ENCODE measurements around the gene VGLL4.
"Not testable (repeated sequence)": the region's sequence is repeated elsewhere in the genome, so short reads cannot be mapped to it uniquely, and the experiment has no call there.

Gene VGLL4, protein sequence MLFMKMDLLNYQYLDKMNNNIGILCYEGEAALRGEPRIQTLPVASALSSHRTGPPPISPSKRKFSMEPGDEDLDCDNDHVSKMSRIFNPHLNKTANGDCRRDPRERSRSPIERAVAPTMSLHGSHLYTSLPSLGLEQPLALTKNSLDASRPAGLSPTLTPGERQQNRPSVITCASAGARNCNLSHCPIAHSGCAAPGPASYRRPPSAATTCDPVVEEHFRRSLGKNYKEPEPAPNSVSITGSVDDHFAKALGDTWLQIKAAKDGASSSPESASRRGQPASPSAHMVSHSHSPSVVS

DNA sequence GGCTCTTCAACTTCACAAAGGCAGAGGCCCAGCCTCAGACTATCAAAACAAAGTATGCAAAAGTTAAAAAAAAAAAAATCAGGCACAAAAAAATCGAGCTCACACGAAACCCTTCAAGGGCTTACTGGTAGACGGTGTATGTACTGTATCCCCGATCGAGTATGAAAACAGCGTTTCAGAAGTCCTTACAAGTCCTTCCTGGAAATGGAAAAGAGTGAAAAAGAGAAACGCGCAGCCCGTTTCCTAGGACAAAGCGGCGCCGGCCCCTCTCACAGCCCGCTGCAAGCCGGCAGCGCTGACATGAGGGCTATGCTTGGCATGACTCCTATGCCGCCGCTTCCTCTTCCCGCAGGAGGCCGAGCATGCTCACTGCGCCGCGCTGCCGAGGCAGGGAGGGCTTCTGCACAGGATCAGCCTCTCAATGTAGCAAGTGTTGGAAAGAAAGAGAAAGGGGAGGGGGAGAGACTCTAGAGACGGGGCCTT lies at the start of gene VGLL4:
Gene VGLL4, minus strand, starts transcription at position 311 of the 483 bp plus-strand sequence. CDS start 397 bp downstream, outside the sequence.
- peak; percentile 70 for DNase-seq

DNA sequence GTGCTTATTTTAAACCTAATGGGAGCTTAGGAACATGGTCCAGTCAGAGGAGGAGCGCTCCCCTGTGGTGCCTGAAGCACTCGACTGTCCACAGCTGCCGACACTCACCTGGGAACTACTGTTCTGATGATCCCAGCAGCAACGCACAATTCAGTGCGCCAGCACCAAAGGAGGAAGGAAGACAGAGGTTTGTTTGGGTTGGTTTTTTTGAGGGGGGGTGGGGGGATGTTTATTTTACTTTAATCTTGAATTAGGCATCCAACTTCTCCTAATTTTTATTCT lies 48.8 kb upstream of the VGLL4 start:
- no peak for DNase-seq

DNA sequence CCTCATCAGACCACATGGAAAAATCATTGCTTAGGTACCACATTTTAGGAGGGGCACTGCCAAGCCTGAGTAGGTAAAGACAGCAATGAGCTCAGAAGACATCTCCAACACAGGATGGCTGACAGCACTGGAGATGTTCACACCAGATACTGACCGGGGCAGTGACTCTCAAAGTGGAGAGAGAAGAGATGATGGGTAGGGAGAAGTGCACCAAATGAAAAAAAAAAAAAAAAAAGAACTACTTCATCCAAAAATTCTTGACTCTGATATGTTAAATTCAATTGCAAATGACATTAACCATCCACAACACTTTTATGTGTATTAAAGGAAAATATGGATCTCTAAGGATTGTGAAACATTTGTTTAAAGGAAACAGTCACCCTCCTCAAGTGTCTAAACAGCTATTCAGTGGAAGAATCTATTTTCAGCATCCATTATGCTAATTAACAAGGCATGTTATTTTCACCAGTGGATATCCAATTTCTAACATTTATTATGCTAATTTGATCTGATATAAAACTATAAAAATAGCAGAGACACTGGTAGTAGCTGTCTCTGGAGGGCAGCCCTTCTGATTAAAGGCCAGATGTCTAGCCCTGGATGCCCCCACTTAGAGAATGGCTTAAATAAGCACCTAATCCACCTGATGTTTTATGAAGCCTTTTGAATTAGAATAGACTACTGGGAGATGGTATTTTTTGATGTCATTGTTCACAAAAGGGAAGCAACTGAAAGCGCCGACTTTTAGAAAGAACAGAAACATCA lies 48.2 kb upstream of the VGLL4 start:
- no peak for DNase-seq

DNA sequence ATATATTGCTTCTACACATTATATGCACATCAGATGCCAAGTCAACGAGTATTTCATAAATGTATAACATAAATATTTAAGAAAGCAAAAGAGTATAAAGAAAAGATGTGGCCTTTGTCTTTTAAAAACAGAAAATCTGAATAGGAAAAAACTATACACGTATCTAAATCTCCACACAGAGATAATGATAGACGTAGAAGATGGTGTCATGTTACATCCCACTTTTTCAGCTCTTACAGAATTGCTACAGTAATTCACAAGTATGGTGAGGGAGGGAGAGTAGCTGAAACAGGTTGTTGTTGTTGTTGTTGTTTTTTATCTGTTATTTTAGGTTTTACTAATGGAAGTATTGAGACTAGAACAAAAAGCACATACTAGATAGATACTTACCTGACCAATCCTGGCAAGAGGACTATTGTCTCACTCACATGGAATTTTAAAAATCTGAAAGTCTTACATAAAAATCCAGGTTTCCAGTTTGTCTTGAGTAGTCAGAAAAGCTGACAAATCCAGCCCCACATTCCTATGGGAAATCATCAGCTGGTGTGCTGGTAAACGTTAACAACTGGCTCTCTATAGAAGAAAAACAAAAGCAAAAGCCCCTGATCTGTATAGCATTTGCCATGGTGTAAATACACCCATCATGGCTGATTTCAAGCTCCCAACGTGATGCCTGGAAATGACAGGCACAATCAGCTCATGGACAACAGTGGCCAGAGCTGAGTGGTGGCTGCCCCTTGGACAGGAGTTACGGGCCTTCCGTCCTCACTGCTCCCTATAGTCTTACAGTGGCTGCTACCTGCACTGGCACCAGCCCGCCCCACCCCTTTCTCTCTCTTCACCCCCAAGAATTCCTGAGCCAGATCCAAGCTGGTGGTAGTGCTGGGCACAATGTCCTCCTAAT lies 47.4 kb upstream of the VGLL4 start:
- no peak for DNase-seq

DNA sequence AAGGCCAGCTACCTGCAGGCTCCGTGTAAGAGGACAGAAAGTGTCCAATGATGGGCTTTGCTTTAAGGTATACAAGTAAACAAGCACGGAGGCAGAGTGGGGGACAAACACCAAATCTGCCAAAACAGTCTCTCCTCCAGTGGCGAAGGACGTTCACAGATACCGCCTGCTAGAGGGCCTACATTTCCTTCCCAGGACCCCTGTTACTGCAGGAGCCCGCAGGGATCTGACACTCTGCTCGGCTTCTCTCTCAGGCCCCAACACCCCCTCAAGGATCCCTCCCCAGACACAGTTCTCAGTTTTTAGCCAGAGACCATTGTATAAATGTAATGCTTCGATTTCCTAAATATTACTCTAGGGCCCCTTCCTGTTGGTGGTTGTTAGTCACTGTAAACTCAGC lies 46.0 kb upstream of the VGLL4 start:
- no peak for DNase-seq

DNA sequence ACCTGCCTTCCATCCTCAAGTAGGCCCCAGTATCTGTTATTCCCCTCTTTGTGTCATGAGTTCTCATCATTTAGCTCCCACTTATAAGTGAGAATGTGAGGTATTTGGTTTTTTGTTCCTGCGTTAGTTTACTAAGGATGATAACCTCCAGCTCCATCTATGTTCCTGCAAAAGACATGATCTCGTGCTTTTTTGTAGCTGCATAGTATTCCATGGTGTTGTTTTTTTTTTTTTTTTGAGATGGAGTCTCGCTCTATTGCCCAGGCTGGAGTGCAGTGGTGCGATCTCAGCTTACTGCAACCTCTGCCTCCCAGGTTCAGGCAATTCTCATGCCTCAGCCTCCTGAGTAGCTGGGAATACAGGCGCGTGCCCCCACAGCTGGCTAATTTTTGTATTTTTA lies 41.3 kb upstream of the VGLL4 start:
- not testable (repeated sequence) for DNase-seq

DNA sequence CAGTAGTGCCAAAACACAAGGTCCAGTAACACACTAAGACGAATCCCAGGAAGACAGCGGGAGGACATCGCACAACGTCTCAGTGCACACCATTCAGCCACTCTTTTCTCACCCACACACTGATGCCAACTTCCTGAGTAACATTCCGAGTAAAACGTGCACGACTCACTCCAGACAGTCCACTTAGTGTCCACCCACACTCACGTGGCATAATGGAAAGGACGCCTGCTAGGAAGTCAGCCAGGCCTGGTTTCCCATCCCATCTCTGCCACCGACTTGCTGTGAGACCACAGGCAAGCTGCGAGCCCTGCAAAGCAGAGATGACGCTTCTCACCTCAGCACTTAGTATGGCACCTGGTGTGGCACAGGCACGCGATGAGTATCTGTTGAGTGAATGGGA lies 36.8 kb upstream of the VGLL4 start:
- DNase-seq, result no peak

DNA sequence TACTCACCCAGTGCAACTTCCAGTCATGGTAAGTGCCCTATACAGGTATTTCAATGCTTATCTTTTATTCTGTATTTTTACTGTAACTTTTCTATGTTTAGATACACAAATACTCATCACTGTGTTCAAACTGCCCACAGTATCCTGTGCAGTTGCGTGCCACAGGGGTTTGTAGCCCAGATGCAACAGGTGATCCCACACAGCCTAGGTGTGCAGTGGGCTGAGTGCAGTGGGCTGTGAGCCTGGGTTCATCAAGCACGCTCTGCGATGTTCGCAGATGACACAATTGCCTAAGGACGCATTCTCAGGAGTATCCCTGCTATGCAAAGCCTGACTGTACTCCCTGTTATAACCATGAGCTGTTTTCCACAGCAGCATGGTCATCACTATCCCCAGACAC lies 36.2 kb upstream of the VGLL4 start:
- no peak for DNase-seq

DNA sequence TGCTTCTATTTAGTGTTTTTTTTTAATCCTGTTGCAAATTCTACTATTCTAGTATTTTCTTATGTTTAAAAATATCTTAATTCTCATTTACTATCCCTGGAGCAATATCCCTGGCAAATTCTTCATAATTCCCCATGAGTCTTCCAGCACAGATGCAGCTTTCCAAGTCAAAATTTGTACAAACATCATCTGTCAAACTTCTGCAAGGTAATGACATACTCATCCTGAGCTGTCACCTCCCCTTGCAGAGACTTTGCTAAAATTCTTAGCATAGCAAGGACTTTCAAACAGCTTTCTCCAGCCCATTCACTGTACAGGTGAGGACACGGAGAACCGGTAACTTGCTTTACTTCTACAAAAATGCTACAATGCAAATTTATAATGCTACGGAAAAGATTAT lies 28.6 kb upstream of the VGLL4 start:
- no peak for DNase-seq

DNA sequence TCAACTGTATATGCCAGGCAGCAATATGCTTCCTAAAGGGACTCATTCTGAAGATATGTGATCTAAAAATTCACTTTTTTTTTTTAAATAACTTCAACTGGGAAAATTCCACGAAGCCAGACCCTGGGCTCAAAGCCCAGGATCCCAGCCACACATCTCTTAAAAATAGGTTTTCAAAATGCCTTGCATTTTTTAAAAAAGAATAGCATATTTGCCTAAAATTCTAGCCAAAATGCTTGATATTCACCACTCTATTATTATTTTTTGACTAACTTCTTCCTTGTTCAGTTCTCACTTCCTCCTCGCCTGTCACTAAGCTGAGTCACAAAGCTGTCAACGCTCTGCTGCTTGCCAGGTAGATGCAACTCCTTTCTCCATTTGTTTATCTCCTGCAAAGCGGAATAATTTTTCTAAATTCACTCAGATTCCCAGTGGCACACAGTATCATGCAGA lies 28.0 kb upstream of the VGLL4 start:
- DNase-seq, result no peak

DNA sequence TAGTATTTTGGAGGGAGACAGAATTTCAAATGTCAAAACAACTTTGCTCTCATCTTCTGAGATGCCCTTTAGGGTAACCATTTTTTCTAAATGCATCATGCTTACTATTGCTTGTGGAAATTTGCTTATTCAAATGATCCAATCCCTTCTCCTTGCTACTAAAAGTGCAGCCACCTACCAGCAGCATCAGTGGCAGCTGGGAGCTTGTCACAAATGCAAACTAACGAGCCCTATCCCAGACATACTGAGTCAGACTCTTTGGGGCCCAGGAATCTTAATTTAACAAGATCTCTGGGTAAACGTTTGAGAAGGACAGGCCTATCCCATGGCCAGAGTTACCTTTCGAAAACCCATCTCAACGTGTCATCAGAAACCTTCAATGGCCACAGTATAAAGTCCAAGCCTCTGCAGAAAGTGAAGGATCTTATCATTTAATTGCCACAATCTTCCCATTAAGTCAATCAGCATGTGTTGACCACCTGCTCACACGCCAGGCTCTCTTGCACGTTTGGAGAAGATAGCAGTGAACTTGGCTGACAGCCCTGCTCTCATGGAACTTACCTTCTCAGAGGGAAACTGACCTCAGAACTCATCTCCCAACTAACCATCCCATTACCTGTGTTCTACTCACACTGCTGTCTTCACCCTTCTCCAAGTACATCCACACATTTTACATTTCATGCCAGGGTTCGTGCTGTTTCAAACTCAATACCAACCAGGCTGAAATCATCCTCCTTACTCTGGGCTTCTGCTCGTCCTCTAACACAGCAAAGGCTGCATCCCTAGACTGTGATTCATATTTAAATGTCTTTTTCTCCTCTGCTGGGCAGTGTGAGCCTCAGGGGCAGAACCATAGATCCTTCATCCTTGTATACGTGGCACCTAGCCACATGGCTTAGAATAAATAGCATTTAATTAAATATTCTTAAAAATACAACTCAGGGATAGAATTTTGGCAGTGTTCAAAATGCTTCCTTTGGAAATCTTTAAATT lies 24.8 kb upstream of the VGLL4 start:
- DNase-seq, result no peak

DNA sequence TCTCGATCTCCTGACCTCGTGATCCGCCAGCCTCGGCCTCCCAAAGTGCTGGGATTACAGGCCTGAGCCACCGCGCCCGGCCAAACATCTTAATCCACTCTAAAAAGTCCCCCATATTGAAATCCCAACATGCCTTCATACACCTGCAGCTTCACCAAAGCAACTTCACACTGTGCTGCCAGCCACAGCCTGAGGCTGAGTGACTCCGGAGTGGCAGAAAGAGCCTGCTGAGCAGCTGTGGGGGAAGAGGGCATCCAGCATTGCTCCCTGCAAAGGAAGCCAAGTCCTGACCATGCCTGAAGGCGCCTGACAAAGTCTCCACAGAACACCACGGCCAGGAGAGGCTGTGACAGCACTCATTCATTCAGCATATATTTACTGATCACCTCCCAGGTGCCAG lies 21.6 kb upstream of the VGLL4 start:
- no peak for DNase-seq

DNA sequence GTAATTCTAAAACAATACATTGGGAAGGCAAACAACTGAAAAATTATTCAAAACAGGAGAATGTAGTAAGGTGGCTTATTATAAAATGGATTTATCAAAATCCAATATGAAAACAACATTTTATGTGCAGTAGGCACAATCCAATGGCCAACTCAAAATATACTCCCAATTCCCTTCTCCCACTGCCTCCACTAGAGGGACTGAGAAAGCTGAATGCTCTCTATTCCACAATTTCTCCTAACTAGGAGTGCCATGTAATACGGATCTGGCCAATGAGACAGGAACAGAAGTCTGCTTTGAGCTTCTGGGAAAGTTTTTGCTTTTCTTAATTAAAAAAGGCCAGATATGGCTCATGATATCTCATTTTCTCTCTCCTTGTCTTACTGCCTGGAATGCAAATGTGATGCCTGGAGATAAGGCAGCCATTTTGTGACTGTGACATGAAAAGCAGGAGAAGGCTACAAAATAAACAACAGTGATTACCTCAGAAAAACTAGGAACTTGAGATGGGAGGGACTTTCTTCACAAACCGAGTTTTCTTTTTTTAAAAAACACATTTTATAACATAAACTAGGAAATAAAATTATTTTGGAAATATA lies 18.8 kb upstream of the VGLL4 start:
- DNase-seq, result no peak

DNA sequence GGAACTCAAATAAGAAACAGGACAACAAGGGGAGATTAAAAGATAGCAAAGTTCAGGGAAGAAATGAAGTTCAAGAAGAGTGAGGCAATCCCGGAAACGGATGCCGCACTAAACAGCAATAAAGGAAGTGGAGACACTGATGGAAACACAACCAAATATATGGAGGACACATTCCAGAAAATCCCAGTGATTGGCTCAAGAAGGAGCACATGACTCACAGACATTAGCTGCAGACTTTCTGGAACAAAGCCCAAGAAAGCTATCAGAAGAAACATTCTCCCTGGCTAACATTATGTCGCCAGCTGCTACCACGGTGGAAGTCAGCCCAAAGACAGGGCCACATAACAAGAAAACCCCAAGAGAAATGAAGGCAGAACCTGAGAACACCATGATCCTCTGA lies 18.1 kb upstream of the VGLL4 start:
- no peak for DNase-seq

DNA sequence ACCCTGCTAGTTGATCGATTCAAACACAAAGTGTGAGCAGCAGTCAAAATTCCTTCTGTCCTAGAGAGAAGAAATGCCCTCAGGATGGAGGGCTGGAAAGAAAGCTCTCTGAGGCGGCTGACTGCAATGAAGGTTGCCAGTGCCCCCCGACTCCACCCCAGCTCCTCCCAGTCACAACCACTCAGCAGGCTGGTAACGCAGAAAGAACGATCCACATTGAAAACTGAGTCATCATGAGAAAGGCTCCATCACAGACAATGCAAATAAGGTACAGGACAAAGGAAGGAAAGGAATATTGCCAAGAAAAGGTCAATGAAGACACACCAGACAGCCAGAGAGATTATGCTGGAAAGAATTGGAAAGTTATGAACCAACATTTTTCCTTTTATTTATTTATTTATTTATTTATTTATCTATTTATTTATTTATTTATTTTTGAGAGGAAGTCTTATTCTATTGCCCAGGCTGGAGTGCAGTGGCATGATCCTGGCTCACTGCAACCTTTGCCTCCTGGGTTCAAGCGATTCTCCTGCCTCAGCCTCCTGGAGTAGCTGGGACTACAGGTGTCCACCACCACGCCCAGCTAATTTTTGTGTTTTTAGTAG lies 17.4 kb upstream of the VGLL4 start:
- DNase-seq, result no peak

DNA sequence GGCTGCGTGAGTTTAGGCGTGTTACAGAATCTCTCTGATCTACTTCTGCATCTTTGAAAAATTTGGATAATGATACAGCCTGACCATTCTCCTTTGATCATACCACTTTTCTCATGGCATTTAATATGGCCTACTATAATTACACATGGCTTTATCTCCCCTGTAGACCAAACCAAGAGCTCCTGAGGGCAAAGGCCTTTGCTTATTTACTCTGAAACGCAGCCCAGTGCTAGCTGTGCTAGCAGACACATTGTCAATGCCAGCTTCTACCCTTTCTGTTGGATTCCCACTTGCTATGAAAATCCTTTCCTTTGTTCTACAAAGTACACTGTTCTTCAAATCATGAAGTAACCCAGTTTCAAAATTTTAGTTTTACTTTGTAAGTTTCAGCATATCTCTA lies 16.5 kb upstream of the VGLL4 start:
- DNase-seq, result no peak

DNA sequence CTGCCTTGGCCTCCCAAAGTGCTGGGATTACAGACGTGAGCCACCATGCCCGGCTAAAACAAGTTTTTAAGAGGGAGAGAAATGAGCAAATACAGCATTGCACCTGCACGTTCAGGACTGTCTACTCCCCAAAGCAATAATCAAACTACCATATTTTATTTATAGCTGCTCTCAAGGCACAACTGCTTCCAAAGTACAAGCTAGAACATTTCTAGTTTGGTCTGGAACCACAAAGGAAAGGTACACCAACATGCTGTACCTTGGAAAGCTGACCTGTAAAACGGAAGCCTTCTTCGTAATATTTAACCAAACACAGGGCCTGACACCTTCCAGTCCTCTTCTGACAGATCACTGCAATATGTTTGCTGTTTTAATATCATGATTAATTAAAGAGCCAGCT lies 14.5 kb upstream of the VGLL4 start:
- no peak for DNase-seq

DNA sequence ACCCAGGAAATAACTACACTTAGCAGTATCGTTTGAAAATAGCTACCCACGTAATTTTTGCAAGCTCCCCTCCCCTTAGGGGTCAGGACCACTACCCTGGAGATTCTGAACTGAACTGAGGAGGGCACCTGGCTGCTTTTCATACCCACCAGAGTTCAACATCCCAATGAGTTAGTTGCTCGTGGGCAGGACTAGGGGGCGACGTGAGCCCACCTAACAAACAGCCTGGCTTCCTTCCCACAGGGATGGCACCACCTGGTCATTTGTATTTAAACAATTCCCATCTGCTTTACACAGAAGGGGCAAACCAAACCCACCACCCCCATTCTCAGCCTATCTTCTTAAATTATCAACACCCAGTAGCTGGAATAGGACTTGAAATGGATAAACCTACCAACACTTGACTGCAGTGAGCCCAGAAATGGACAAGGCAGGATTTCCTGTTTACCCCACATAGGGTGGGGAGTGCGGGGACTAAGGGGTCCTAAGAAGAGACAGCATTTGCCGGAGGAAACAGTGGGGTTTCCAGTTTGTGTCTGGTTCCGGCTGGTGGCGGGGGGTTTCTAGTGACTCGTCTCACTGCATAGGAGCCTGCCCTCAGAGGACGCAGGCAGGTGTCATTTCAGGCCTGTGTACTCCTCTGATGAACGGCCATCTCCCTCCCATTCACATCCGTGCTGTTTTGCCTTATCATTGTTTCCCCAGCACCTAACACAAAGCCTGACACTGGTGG lies 11.6 kb upstream of the VGLL4 start:
- no peak for DNase-seq

DNA sequence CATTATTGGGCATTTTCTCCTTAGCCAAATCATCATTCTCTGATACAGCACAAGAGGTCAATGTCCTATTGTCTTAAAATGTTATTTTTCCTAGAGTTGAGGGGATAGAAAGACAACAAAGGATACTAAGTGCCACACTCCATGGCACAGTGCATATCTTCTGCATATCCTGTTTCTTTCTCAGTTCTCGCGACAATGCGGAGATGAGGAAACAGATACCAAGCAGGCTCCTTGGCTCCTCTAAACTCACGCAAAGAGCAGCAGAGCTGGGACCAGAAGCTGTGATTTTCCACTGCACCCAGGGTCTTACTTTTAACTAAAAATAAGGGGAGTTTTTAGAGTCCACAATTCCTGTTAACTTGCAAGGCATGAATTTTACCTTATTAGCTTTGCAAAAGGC lies 10.5 kb upstream of the VGLL4 start:
- no peak for DNase-seq

DNA sequence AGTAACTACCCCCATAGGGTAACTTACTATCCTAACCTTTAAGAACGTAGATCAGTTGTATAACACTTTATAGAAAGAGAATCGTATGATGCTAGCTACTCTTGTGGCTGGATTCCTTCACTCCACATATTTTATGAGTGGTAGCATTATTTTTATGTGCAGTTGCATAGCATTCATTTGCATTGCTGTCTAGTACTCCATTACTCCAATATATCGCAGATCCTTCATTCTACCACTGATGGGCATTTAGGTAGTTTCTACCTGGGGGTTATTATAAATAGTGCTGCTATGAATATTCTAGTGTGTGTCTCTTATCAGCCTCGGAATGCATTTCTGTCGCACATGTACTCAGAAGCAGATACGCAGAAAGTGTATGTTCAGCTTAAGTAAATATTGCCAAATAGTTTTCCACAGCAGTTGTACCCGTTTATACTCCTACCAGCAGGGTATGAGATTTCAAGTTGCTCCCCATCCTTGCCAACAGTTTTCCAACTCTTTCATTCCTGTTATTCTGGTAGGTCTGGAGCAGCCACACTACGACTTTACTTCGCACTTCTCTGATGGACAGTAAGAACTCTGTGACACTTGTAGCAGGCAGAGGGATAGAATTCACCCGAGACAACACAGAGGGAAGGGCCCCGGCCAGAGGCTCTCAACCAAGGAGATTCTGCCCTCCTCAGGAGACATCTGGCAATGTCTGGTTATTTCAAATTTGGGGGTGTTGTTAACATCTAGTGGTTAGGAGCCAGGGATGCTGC lies 9.8 kb upstream of the VGLL4 start:
- no peak for DNase-seq
